GM10266 (cell line): ENCODE results near the gene ZNF326.
"Not testable (repeated sequence)": the region's sequence is repeated elsewhere in the genome, so short reads cannot be mapped to it uniquely, and the experiment has no call there.

Source experiments
- DNase-seq: peaks from one replicate; pipeline ENCODE4 v3.0.0; 2012; ENCODE audit errors: extremely low spot score
- TF ChIP-seq, protein P1 (sequence below): IDR thresholded peaks from 2 replicates; pipeline ENCODE4 v1.5.1; 2012; ENCODE audit warnings: mild to moderate bottlenecking, low read depth; ENCODE audit not compliant: control insufficient read depth, insufficient read depth; ENCODE audit errors: missing control alignments

ZNF326 gene

DNA sequence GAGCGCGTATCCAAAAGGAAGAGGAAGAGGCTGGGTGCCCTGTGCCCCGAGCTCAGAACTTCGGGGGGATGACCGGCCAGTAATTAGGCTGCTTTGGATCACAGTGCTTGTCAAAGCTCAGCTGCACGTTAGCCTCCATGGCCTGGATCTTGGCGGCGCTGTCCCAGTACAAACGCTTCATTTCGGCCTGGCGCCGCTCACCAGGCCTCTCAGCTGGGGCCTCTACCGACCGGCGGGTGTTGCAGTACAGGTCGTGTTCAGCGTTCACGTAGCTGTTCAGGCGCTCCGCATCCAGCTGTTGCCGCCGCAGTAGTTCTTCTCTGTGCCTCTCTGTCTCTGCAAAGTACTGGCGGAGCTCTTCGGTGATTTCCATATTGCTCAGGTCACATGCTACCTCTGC is 1.4 kb upstream of the ZNF326 start:
- DNase-seq = no peak
- TF ChIP-seq, protein P1, sequence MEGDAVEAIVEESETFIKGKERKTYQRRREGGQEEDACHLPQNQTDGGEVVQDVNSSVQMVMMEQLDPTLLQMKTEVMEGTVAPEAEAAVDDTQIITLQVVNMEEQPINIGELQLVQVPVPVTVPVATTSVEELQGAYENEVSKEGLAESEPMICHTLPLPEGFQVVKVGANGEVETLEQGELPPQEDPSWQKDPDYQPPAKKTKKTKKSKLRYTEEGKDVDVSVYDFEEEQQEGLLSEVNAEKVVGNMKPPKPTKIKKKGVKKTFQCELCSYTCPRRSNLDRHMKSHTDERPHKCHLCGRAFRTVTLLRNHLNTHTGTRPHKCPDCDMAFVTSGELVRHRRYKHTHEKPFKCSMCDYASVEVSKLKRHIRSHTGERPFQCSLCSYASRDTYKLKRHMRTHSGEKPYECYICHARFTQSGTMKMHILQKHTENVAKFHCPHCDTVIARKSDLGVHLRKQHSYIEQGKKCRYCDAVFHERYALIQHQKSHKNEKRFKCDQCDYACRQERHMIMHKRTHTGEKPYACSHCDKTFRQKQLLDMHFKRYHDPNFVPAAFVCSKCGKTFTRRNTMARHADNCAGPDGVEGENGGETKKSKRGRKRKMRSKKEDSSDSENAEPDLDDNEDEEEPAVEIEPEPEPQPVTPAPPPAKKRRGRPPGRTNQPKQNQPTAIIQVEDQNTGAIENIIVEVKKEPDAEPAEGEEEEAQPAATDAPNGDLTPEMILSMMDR = no peak

DNA sequence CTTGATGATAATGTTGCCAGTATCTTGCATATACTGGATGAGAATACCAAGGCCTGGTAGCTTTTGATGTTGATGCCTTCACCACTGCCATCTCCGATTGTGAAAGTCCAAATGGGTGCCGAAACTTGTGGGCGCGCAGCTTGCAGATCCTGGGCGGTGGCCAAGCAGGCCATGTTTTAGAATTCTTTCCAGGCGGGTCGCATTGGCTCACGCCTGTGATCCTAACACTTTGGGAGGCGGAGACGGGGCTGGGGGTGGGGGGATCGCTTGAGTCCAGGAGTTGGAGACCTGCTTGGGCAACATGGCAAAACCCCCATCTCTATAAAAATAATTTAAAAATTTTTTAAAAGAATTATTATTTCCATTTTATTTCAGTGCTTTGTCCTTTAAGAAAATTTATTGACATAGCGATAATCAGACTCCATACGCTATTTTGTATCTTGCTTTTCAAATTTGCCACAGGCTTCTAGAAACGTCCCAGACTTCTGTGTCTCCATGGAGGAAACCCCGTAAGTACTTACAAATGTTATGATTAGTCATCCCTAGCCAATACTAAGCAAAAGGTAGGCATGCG is 592 bp upstream of the ZNF326 start:
- TF ChIP-seq, protein P1 = no peak
- no peak for DNase-seq

DNA sequence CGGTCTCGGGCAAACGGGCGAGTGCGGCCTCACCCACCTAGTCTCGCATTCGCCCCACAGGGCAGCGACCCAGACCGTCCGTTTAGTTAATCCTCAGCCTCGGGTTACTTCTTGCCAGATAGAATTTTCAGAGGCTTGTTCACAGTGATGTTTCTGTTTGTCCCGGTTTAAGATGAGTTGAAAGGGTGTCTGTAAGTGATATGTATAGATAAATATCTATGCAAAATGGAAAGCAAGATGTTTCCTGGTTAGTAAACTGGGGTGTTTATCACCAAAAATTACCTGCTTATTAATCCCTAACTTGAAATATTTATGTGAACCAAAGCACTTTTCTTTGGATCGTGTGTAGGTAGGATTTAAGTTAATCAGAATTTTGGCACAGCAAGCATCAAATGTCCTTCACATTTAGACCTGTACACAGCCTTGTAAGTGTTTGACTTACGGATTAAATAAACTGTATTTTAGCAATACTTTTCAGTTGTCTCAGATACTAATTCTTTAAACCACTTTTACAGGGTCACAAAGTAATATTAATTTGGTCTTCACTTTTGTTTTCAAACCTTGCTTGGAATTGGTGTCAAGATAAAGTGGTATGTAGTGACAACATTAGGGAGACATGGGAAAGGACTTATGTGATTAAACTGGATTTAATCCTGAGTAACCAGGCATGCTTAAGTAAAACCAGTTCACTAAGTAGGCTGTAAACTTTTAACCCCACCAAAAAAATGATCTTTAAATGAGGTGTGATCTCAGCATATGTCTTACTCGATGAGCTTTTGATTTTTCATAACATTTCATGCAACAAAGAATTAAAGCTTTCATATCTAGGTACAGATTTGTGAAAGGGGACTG is 914 bp downstream of the ZNF326 start:
- TF ChIP-seq, protein P1 = no peak
- DNase-seq = no peak

DNA sequence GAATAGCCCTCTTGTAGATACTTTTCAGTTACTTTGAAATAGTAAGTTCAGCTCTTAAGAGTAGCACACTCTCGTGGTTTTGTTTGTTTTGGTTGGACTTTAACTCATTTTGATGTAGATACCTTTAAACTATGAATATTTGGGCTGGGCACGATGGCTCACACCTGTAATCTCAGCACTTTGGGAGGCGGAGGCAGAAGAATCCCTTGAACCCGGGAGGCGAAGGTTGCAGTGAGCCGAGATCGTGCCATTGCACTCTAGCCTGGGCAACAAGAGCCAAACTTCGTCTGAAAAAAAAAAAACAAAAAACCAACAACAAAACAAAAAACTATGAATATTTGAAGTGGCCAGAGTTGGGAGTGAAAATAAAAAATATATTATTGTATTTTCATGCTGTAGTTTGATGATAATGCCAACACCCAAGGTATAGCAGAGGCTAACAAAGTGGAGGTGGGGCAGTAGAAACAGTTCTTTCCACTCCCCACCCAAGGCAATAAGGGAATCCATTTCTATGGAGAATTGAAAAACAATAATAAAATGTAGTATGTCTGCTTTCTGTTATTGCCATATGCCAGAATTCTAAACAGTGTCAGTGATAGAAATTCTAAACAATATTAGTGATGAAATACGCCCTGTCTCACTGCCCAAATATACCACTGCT is 1.7 kb downstream of the ZNF326 start:
- TF ChIP-seq, protein P1 = no peak
- DNase-seq = no peak

DNA sequence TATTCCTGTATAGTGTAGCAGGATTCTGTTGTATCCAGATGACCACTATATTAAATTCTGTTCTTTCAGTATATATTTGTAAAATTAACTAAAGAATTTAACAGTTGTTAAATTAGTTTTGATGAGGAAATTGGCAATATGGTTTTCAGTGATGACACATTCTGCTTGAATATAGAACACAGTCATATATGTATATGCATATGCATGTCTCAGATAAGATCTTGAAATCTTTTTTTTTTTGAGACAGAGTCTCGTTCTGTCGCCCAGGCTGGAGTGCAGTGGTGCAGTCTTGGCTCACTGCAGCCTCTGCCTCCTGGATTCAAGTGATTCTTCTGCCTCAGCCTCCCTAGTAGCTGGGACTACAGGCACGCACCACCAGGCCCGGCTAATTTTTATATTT is 2.2 kb downstream of the ZNF326 start:
- not testable (repeated sequence) for DNase-seq

DNA sequence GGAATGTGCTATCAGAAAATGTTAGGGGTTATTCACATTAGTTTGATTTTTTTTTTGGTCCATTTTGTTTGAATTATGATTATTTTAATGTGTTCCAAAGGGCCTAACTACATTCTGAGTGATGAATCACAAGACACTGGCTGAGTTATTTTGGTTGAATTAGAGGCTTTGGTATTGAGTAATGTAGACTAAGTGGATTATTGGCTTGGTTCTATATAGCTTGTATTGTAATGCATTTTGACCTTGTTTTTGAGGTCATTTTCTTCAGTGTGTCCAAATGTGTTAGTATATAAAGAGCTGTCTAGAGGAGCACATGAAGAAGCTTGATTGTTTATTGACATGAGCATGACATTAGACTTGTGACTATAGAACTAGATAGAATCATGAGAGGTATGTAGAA is 3.4 kb downstream of the ZNF326 start:
- TF ChIP-seq, protein P1 = no peak
- no peak for DNase-seq

DNA sequence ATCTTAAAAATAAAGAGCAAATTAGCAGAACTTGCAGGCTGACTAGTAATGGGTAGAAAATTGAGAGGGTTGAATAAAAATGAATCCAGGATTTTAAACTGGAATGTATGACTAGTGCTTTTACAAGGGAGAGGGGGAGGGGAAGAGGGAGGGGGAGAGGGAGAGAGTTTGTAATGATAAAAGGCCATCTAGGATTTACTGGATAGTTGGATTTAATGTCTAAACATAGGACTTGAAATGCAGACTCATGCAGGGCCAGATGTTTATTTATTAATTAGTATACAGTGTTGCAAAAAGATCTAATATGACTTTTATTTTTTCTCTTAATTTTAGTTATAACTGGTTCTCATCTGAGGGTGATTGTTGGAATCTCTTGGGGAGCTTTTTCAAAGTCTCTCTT is 4.3 kb downstream of the ZNF326 start:
- no peak for DNase-seq

More for the DNA sequence above, 4.3 kb downstream of the ZNF326 start:
- TF ChIP-seq, protein P1 = no peak
